NT2/D1 (cell line): Measurements from ENCODE around the gene SLC5A7.

Experiments used
- DNase-seq: peaks from one replicate; pipeline ENCODE4 v3.0.0-alpha.2; 2011; ENCODE audit warnings: low read depth, low spot score
- H3K27me3 ChIP-seq: 2 replicates; pipeline ENCODE4 v1.6.0; 2011; ENCODE audit warnings: mild to moderate bottlenecking; ENCODE audit not compliant: insufficient read length, insufficient read depth
- H3K36me3 ChIP-seq: 2 replicates; pipeline ENCODE4 v1.6.1; 2011; ENCODE audit warnings: mild to moderate bottlenecking, low read length, mixed read lengths; ENCODE audit not compliant: insufficient read depth, insufficient read length
- H3K4me1 ChIP-seq: 2 replicates; pipeline ENCODE4 v1.5.1; 2011; ENCODE audit not compliant: insufficient read depth, insufficient read length
- H3K4me3 ChIP-seq: 2 replicates; pipeline ENCODE4 v1.5.1; 2011; ENCODE audit warnings: low read depth; ENCODE audit not compliant: insufficient read length
- H3K9ac ChIP-seq: 2 replicates; pipeline ENCODE4 v1.6.0; 2011; ENCODE audit warnings: low read depth; ENCODE audit not compliant: insufficient read length
- H3K9me3 ChIP-seq: 2 replicates; pipeline ENCODE4 v1.5.1; 2011; ENCODE audit warnings: mild to moderate bottlenecking, low read length; ENCODE audit not compliant: insufficient read depth
- SUZ12 ChIP-seq: IDR thresholded peaks from 2 replicates; pipeline ENCODE4 v1.6.1; 2011; ENCODE audit not compliant: insufficient read length, insufficient read depth; ENCODE audit errors: extremely low read depth
- YY1 ChIP-seq: IDR thresholded peaks from 2 replicates; pipeline ENCODE4 v1.6.1; 2011; ENCODE audit not compliant: insufficient read length, insufficient read depth
- ZNF274 ChIP-seq: IDR thresholded peaks from 2 replicates; pipeline ENCODE4 v1.6.1; 2011; ENCODE audit warnings: mild to moderate bottlenecking, low read depth, low read length

Gene SLC5A7

DNA sequence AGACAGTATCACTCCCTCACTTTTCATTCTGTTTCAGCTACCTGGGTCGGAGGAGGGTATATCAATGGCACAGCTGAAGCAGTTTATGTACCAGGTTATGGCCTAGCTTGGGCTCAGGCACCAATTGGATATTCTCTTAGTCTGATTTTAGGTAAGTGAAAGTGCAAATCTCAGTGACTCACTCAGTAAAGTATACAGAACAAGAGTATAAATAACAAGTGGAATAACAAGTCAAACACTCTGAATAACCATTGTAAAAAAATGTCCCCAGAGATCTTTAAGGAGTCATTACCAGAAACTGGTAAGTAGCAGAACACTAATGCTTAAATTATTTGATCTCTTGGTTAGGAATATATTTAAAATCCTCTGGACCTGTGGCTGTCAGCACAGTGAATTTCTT, 5.7 kb downstream of the SLC5A7 start:
- no peak for DNase-seq

DNA sequence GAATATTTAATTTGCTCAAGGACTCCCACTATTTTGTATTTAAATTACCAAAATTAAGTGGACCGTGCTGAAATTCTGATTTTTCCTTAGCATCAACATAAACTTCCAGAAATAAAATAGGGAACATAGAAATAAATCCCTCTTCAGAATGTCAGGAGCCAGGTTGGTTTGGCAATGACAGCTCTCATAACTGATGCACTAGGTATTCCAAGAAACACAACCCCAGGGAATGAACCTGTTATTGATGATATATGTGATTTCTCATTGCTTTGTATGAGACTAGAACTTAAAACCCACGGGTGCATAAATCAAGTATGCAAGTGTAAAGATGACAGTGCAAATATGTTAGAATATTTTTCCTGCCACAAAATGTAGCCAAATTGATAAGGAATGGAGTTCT, 12.8 kb downstream of the SLC5A7 start:
- no peak overlapping the region for H3K4me3 ChIP-seq
- no peaks in the 10 kb centered on the region for H3K27me3 ChIP-seq
- no peak overlapping the region for H3K9ac ChIP-seq

More for the DNA sequence above, 5.7 kb downstream of the SLC5A7 start:
- Histone ChIP-seq H3K36me3 (no peaks in the 10 kb centered on the region), H3K4me3 (no peak overlapping the region), H3K4me1 (no peaks in the 10 kb centered on the region), H3K27me3 (peaks cover 15% of the 10 kb centered on the region), H3K9me3 (no peaks in the 10 kb centered on the region), H3K9ac (no peak overlapping the region)
- no peak for TF ChIP-seq SUZ12
- no peak for TF ChIP-seq ZNF274
- no peak for TF ChIP-seq YY1

DNA sequence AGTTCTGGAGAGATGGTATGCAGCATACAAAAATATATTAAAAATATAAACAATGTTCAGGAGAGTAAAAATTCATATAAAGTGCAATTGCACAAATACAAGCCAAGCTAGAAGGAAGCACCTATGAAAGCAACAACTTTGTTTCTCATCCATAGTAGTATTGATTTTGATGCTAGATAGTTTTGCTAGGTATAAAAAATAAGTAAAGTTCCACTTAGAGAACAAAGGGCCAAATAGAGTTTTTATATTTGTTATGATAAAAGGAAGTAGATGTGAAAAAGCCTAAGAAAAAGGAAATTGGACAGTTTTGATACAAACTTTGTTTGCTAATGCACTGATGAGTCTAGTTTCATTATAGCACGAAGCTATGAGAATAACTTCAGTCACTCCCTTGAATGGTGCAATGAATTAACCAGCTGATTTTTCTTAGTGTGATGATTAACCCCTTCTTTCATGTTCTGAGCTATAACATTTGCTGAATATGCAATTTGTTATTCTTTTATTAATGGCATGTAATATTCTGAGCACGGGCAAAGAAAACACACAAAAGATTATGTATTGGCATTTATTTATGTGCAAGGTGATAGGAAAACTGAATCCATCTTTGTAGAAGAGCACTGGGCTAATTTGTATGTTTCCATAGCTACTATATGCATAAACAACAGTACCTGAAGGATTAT, 24.7 kb downstream of the SLC5A7 start:
- peaks cover 20% of the 10 kb centered on the region; the same call in 1 of the 2 replicates for H3K9me3 ChIP-seq
- TF ChIP-seq SUZ12: no peak
- TF ChIP-seq YY1: no peak
- no peak for TF ChIP-seq ZNF274
- no peak overlapping the region for H3K4me3 ChIP-seq
- H3K9ac ChIP-seq: no peak overlapping the region
- no peaks in the 10 kb centered on the region for H3K36me3 ChIP-seq
- no peaks in the 10 kb centered on the region for H3K27me3 ChIP-seq
- no peak for DNase-seq
- no peaks in the 10 kb centered on the region for H3K4me1 ChIP-seq

More for the DNA sequence above, 12.8 kb downstream of the SLC5A7 start:
- no peaks in the 10 kb centered on the region for H3K36me3 ChIP-seq
- TF ChIP-seq YY1: no peak
- no peak for TF ChIP-seq ZNF274
- no peak for TF ChIP-seq SUZ12
- DNase-seq: no peak
- H3K9me3 ChIP-seq: no peaks in the 10 kb centered on the region
- H3K4me1 ChIP-seq: no peaks in the 10 kb centered on the region

- Histone ChIP-seq H3K36me3 (no peaks in the 10 kb centered on the region), H3K9ac (no peak overlapping the region), H3K4me3 (no peak overlapping the region), H3K4me1 (no peaks in the 10 kb centered on the region), H3K9me3 (peaks cover 19% of the 10 kb centered on the region; the same call in 1 of the 2 replicates), H3K27me3 (no peaks in the 10 kb centered on the region)
- no peak for TF ChIP-seq SUZ12
- no peak for TF ChIP-seq ZNF274
- TF ChIP-seq YY1: no peak
- DNase-seq: no peak
Observed at GRCh38 chr2:108013305-108013704, 27.0 kb downstream of the SLC5A7 start.

GRCh38 chr2:108022628-108023027, 36.3 kb downstream of the SLC5A7 start:
- Histone ChIP-seq H3K9ac (no peak overlapping the region), H3K27me3 (no peaks in the 10 kb centered on the region), H3K36me3 (no peaks in the 10 kb centered on the region), H3K9me3 (no peaks in the 10 kb centered on the region), H3K4me1 (no peaks in the 10 kb centered on the region), H3K4me3 (no peak overlapping the region)
- no peak for DNase-seq
- TF ChIP-seq YY1: no peak
- no peak for TF ChIP-seq SUZ12
- no peak for TF ChIP-seq ZNF274

DNA sequence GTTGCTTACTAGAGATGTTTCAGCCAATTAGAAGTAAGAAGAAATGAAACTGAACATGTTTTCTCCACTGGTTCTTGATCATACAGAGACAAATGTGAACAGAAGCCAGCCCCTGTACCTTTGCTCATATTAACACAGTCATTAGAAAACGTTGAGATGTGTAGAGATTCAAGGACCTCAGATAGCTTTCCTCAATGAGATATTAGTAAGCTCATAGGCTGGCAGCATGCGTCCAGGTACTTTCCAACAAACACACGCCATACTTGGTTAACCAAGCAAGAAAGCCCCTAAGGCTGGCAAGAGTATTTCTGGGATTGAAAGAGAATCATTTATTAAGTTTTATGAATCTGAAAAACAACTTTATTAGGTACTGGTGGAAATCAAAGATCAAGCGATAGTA, 37.5 kb downstream of the SLC5A7 start:
- no peak for TF ChIP-seq YY1
- TF ChIP-seq ZNF274: no peak
- TF ChIP-seq SUZ12: no peak

GRCh38 chr2:108026092-108026794, 39.9 kb downstream of the SLC5A7 start:
- no peaks in the 10 kb centered on the region for H3K27me3 ChIP-seq
- no peaks in the 10 kb centered on the region for H3K36me3 ChIP-seq
- no peaks in the 10 kb centered on the region for H3K4me1 ChIP-seq
- TF ChIP-seq YY1 (no peak), SUZ12 (no peak), ZNF274 (no peak)
- no peak for DNase-seq
- peaks cover 9% of the 10 kb centered on the region for H3K9me3 ChIP-seq
- no peak overlapping the region for H3K4me3 ChIP-seq
- H3K9ac ChIP-seq: no peak overlapping the region

More for the DNA sequence above, 37.5 kb downstream of the SLC5A7 start:
- Histone ChIP-seq H3K9me3 (no peaks in the 10 kb centered on the region), H3K36me3 (no peaks in the 10 kb centered on the region), H3K4me3 (no peak overlapping the region), H3K4me1 (no peaks in the 10 kb centered on the region), H3K9ac (no peak overlapping the region), H3K27me3 (no peaks in the 10 kb centered on the region)
- DNase-seq: no peak
